Right cardiac atrium (tissue), 5 donors: ENCODE measurements around the gene NUP205. TPM values are rescaled to one million over a fixed set of nuclear protein-coding genes. Genes with fewer than 3 reads are reported as not detected.
"Not testable (repeated sequence)": the region's sequence is repeated elsewhere in the genome, so short reads cannot be mapped to it uniquely, and the experiment has no call there.

Experiments used
- ATAC-seq, 2 donors: fragments of 200-7000 bp; cut with Tn5 transposase; one replicate each; pipeline versions ENCODE4 v1.8.0 to v1.9.1; 2020; ENCODE audit warnings: moderate library complexity in 2 of 2, mild to moderate bottlenecking in 1 of 2
- DNase-seq, 3 donors: peaks; one replicate each; pipeline ENCODE4 v3.0.0-alpha.2; 2020
- H3K27ac ChIP-seq: one replicate; pipeline ENCODE4 v1.5.1; 2013; ENCODE audit warnings: mild to moderate bottlenecking, low read length, control low read depth, moderate library complexity
- H3K27me3 ChIP-seq: one replicate; pipeline ENCODE4 v1.6.1; 2013; ENCODE audit not compliant: control insufficient read depth, insufficient read depth
- H3K4me1 ChIP-seq: one replicate; pipeline ENCODE4 v1.6.1; 2013; ENCODE audit warnings: low read length; ENCODE audit not compliant: control insufficient read depth, insufficient read depth
- H3K4me3 ChIP-seq: one replicate; pipeline ENCODE4 v1.5.1; 2013; ENCODE audit warnings: low read length, control low read depth
- H3K9me3 ChIP-seq: one replicate; pipeline ENCODE4 v1.6.1; 2013; ENCODE audit warnings: low read length; ENCODE audit not compliant: control insufficient read depth
- WGBS: extraction: QIAGEN DNeasy Blood & Tissue Kit; methylation state at CpG from one replicate; pipeline ENCODE4 v1.1.7; 2013; 5-methylcytosine and 5-hydroxymethylcytosine counted together
- intact Hi-C, 4 donors: fragments of 100-400 bp; cut with DNase I; formaldehyde crosslinking; loops; one replicate each; pipeline versions ENCODE4 v1.11.0 to v1.14.0; 2022 to 2023
- polyA plus RNA-seq: library from polyadenylated mRNA; stranded (reverse); fragments of 200-250 nt; gene quantifications from one replicate; pipeline ENCODE4 v1.2.3, GENCODE V29; 2013
- total RNA-seq, 4 donors: library from RNA; stranded (reverse); fragmentation: NEBNext Ultra II Directional; extraction: Animal tissue kit (Norgen Biotek cat#: 25700); gene quantifications; one replicate each; pipeline ENCODE4 v1.2.1, GENCODE V29; 2021
- donor health status: healthy with polysubstance abuse.
- donor health status: DM: no; HTN: yes; CAD: no.
- donor health status: DM: no; HTN: no; CAD: no.
- donor health status: DM: no; HTN: yes; CAD: no; lungs with severe emphysema.
- donor health status: DM: yes; HTN: yes; CAD: no.

NUP205 gene
- total and polyA plus RNA-seq, 5 donors = 12.2 to 22.1 (median 17.9) TPM

- intact Hi-C loops = no loop called here
- Histone ChIP-seq H3K27ac (no peak overlapping the region), H3K27me3 (no peaks in the 10 kb centered on the region), H3K4me3 (no peak overlapping the region), H3K4me1 (no peaks in the 10 kb centered on the region), H3K9me3 (no peaks in the 10 kb centered on the region)
- 56% methylated on average over 1 of the region's 1 CpG for WGBS
- ATAC-seq = peak; percentile 51 to 57
- peak in 1 of 3 donors; percentile 20 for DNase-seq
Measured at GRCh38 chr7:135620980-135621850, 63.5 kb downstream of the NUP205 start.

- no peak overlapping the region for H3K27ac ChIP-seq
- DNase-seq (no peak), ATAC-seq (no peak)
- H3K9me3 ChIP-seq = no peaks in the 10 kb centered on the region
- H3K4me3 ChIP-seq = no peak overlapping the region
- H3K27me3 ChIP-seq = no peaks in the 10 kb centered on the region
- intact Hi-C loops = no loop called here
- H3K4me1 ChIP-seq = no peaks in the 10 kb centered on the region
- 94% methylated on average over 7 of the region's 7 CpGs for WGBS
Measured at GRCh38 chr7:135634191-135634878, 76.6 kb downstream of the NUP205 start.

GRCh38 chr7:135639690-135640089, 82.0 kb downstream of the NUP205 start:
- H3K4me1 ChIP-seq, ATAC-seq, H3K27me3 ChIP-seq, H3K9me3 ChIP-seq, DNase-seq, H3K4me3 ChIP-seq, H3K27ac ChIP-seq: not testable (repeated sequence)
- intact Hi-C loops = loop anchor here in 2 of 4 donors (10.0 kb wide), 2 partner anchors 355 to 365 kb away; no protein-coding TSS in a partner anchor

GRCh38 chr7:135644154-135644553, 86.4 kb downstream of the NUP205 start:
- H3K4me1 ChIP-seq = no peaks in the 10 kb centered on the region
- H3K9me3 ChIP-seq = no peaks in the 10 kb centered on the region
- no peak for DNase-seq
- no peak overlapping the region for H3K4me3 ChIP-seq
- intact Hi-C loops = loop anchor here in 2 of 4 donors (10.0 kb wide), 2 partner anchors 359 to 369 kb away; no protein-coding TSS in a partner anchor
- ATAC-seq = no peak
- no peaks in the 10 kb centered on the region for H3K27me3 ChIP-seq
- H3K27ac ChIP-seq = no peak overlapping the region
- 64% methylated on average over 3 of the region's 3 CpGs for WGBS

- WGBS = 70% methylated on average over 3 of the region's 3 CpGs
- ATAC-seq (no peak), DNase-seq (no peak)
- H3K4me1 ChIP-seq = no peaks in the 10 kb centered on the region
- no peak overlapping the region for H3K4me3 ChIP-seq
- H3K27me3 ChIP-seq = no peaks in the 10 kb centered on the region
- no peak overlapping the region for H3K27ac ChIP-seq
- no peaks in the 10 kb centered on the region for H3K9me3 ChIP-seq
- intact Hi-C loops = loop anchor here in 3 of 4 donors (5.0 to 10.0 kb wide), 3 partner anchors 360 to 370 kb away; no protein-coding TSS in a partner anchor
Measured at GRCh38 chr7:135644729-135645128, 87.0 kb downstream of the NUP205 start.

- ATAC-seq = peak; percentile 26 to 73
- 41% methylated on average over 6 of the region's 6 CpGs for WGBS
Measured at GRCh38 chr7:135645296-135645904, 87.7 kb downstream of the NUP205 start.

GRCh38 chr7:135647755-135648154, 90.0 kb downstream of the NUP205 start:
- H3K9me3 ChIP-seq = no peaks in the 10 kb centered on the region
- DNase-seq (no peak), ATAC-seq (no peak)
- no peak overlapping the region for H3K27ac ChIP-seq
- intact Hi-C loops = loop anchor here in 3 of 4 donors (5.0 to 10.0 kb wide), 3 partner anchors 363 to 373 kb away; no protein-coding TSS in a partner anchor
- no peaks in the 10 kb centered on the region for H3K27me3 ChIP-seq
- 83% methylated on average over 1 of the region's 1 CpG for whole genome bisulfite sequencing
- no peaks in the 10 kb centered on the region for H3K4me1 ChIP-seq
- H3K4me3 ChIP-seq = no peak overlapping the region

More at GRCh38 chr7:135645296-135645904, 87.7 kb downstream of the NUP205 start:
- H3K27ac ChIP-seq = no peak overlapping the region
- no peaks in the 10 kb centered on the region for H3K27me3 ChIP-seq
- H3K4me1 ChIP-seq = no peaks in the 10 kb centered on the region
- DNase-seq = no peak
- no peaks in the 10 kb centered on the region for H3K9me3 ChIP-seq
- intact Hi-C loops = loop anchor here in 3 of 4 donors (5.0 to 10.0 kb wide), 3 partner anchors 361 to 371 kb away; no protein-coding TSS in a partner anchor
- H3K4me3 ChIP-seq = no peak overlapping the region

- 82% methylated on average over 7 of the region's 7 CpGs for WGBS
- no peaks in the 10 kb centered on the region for H3K27me3 ChIP-seq
Measured at GRCh38 chr7:135648235-135648634, 90.5 kb downstream of the NUP205 start.

GRCh38 chr7:135650831-135651573, 93.3 kb downstream of the NUP205 start:
- no peak for DNase-seq
- H3K27me3 ChIP-seq = no peaks in the 10 kb centered on the region
- no peaks in the 10 kb centered on the region for H3K9me3 ChIP-seq
- H3K4me1 ChIP-seq = no peaks in the 10 kb centered on the region
- peak; percentile 22 to 69 for ATAC-seq
- intact Hi-C loops = no loop called here
- H3K27ac ChIP-seq = no peak overlapping the region
- 56% methylated on average over 15 of the region's 15 CpGs for WGBS
- H3K4me3 ChIP-seq = no peak overlapping the region

More at GRCh38 chr7:135648235-135648634, 90.5 kb downstream of the NUP205 start:
- Histone ChIP-seq H3K4me1 (no peaks in the 10 kb centered on the region), H3K9me3 (no peaks in the 10 kb centered on the region), H3K27ac (no peak overlapping the region), H3K4me3 (no peak overlapping the region)
- ATAC-seq = no peak
- intact Hi-C loops = loop anchor here in 3 of 4 donors (5.0 to 10.0 kb wide), 3 partner anchors 363 to 373 kb away; no protein-coding TSS in a partner anchor
- DNase-seq = no peak

- WGBS = 87% methylated on average over 12 of the region's 12 CpGs
- no peak for DNase-seq
- no peaks in the 10 kb centered on the region for H3K9me3 ChIP-seq
- no peaks in the 10 kb centered on the region for H3K4me1 ChIP-seq
- intact Hi-C loops = no loop called here
- no peak overlapping the region for H3K4me3 ChIP-seq
- H3K27ac ChIP-seq = no peak overlapping the region
- H3K27me3 ChIP-seq = no peaks in the 10 kb centered on the region
- no peak for ATAC-seq
Measured at GRCh38 chr7:135653340-135654080, 95.8 kb downstream of the NUP205 start.
